HG03025 (cell line): ENCODE measurements around the gene PKNOX2.

Experiments
- ATAC-seq: cut with Tn5 transposase; IDR thresholded peaks from one replicate; pipeline ENCODE4 v1.9.1; 2021; ENCODE audit warnings: mild to moderate bottlenecking, moderate library complexity; ENCODE audit not compliant: unreplicated experiment, low FRiP score

PKNOX2 gene

GRCh38 chr11:125372911-125373310 lies 208.4 kb downstream of the PKNOX2 start:
- no peak for ATAC-seq

DNA sequence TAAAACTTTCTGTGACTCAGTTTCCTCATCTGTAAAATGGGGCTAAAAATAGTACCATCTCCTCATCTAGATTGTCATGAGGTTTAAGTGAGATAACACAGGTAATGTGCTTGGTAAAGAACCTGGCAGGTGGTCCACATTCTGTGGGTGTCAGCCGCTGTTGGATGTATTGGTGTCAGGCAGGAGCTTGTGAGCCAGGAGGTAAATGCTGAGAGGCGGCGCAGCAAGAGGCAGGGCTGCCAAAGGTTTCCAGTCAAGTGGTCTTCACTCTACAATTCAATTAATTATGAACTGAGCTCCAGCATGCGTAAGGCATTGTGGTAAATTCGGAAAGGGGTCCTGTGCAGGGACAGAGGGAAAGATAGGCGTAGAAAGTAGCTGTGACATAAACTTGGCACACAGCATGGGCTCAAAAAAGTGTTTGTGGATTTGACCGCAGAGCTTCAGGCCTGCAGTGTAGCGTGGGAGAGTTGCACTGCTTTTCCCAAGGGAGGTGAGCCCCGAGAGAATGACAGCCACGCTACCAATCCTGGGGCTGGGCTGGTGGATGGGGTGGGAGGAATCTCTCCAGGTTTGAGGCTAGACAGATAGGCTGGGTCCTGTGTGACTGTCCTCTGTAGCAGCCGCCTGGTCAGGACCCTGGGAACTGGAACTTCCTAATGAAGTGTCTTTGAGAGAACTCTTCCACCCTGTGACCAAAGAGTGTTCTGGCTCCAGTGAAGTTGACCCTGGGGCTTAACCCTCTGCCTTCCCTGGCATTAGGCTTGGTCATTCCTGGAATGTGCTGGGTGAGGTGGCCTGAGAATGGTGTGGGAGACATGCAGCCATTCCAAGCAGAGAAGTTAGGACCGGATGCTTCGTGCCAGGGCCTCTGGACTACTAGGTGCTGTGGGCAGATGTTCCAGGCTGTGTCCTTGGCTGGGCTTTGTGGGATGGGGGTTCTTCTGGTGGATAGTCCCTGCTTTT lies 209.2 kb downstream of the PKNOX2 start:
- no peak for ATAC-seq

DNA sequence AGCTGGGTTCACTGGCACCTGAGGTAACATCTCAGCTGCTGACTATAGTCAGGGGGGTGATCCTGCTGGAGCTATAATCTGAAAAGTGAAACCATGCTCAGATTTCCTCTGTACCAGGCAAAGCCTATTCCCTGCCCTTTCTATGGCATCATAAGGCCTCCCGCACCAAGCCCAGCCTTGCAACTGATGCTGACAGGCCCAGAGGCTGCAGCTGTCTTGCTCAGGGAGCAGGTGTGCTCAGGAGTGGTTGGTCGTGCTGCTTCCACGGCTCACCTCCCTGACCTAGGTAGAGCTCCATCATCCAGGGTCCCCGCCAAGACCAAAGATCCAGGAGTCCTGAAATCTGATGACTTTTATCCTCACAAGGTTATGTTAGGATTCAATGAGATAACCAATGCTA lies 209.8 kb downstream of the PKNOX2 start:
- ATAC-seq: no peak

DNA sequence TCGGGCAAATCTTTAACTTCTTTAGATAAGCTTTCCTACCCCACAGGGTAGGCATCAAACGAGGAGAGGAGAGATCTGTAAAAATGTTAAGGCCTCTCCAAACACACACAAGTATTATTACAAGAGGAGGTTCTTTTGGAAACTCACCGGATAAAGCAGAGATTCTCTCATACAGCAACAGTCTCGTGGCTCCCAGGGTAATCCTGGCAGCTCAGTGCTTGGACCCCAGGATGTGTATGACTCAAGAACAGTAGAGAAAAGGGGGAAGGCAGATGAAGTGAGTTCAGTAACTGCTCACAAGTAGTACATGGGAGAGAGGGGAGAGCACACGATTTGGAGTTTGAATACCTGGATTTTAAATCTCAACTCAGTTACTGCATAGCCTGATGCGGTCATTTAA lies 210.6 kb downstream of the PKNOX2 start:
- ATAC-seq: no peak

- ATAC-seq: no peak
Observed at GRCh38 chr11:125376117-125376516, 211.6 kb downstream of the PKNOX2 start.

- no peak for ATAC-seq
Observed at GRCh38 chr11:125376856-125377255, 212.3 kb downstream of the PKNOX2 start.

GRCh38 chr11:125378083-125378482 lies 213.5 kb downstream of the PKNOX2 start:
- no peak for ATAC-seq

DNA sequence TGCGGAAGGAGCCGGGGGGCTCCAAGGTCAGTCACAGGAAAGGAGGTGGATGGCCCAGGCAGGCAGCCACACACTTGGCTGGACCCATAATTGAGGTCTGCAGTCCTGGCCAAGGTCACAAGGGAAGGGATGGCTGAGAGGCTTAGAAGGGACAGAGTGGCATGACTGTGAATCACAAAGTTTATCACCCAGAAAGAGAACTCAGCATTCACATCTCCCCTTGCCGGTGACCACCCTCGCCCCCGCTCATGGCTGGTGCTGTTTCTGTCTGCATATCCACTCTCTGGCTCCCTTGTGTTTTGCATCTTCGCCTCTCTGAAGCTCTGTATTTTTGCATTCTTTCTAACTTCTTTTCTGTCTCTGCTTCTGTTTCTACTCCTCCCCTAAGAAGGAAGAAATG lies 214.0 kb downstream of the PKNOX2 start:
- no peak for ATAC-seq

DNA sequence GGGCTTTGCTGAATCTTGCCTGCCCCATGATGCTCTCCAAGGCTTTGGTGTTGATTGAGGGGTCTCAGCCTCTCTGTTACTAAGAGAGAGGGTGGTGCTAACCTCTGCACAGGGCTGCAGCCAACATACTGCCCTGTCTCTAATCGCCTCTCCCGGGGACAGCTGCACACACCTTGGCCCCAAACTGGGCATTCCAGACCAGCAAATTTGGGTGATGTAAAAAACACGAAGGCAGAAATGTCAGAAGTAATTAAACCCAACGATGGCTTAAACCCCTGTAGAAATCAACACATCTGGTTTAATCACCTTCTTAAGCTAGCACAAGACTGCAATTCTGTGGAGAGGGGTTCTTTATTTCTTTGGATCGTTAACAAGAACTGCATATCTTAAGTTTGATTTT lies 215.0 kb downstream of the PKNOX2 start:
- ATAC-seq: no peak

GRCh38 chr11:125379981-125380380 lies 215.4 kb downstream of the PKNOX2 start:
- no peak for ATAC-seq

DNA sequence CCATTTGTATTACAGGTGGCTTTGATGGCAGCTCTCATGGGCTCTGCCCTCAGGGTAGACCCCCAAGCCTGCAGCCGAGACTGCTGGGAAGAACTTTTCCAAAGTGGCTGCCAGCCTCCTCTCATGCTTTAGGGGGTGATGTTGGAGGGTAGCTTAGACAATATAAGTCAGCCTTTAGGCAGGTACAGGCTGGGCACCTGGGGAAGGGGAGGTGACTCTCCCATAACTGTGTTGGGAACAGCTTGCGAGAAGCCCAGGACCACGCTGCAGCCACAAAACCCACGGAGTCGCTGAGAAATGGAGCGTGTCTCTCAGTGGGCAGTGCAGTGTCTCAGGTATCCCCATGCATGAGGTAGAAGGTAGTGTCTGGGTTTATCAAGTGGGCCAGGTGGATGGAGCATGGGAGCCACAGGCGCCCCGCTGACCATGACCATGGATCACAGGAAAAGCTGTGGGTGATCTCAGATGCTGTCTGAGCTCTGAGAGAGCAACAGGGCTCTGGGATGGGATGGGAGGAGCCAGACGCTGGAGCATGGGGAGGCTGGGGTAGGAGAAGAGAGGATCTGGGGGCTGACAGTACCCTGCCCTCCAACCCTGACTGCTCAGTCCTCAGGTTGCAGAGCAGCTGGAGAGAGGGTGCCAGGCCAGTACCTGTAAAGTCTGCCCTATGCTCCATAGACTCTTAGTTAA lies 216.3 kb downstream of the PKNOX2 start:
- ATAC-seq: no peak

GRCh38 chr11:125381499-125382044 lies 217.0 kb downstream of the PKNOX2 start:
- ATAC-seq: no peak

GRCh38 chr11:125382314-125382791 lies 217.8 kb downstream of the PKNOX2 start:
- no peak for ATAC-seq

- no peak for ATAC-seq
Observed at GRCh38 chr11:125382822-125383221, 218.3 kb downstream of the PKNOX2 start.

- ATAC-seq: no peak
Observed at GRCh38 chr11:125384825-125385224, 220.3 kb downstream of the PKNOX2 start.

GRCh38 chr11:125387901-125388300 lies 223.3 kb downstream of the PKNOX2 start:
- no peak for ATAC-seq

DNA sequence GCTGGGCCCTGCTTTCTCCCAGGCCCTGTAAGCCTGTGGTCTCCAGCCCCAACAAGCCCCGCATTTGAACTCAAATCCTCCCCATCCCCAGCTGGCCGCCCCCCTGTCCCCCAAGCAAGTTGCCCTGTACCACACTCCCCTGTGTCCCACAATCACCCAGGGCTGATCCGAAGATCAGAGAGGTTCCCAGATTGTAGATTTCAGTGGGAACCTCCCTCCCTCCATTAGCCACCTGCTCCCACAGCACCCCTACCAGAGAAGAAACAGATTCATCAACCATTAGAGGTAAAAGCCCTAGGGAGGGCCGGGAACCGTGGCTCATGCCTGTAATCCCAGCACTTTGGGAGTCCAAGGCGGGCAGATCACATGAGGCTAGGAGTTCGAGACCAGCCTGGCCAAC lies 224.1 kb downstream of the PKNOX2 start:
- no peak for ATAC-seq

GRCh38 chr11:125389339-125390166 lies 225.0 kb downstream of the PKNOX2 start:
- ATAC-seq: no peak

DNA sequence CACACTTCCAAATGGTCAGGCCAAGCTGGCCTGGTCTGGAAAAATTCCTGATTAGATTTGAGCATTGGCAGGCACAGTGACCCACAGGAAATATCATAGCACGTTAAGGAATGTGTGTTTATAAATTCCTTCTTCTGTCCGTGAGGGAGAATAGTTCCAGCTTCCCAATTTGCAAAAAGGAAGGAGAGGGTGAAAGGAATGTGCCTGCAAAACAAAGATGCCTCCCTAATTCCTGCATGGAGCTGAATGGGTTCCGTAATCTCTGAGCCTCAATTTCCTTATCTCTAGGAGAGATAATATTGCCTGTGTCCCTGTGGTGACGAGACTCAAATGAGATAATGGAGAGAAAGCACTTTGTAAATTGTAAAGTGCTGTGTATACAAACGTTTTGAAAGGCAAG lies 226.4 kb downstream of the PKNOX2 start:
- ATAC-seq: no peak

- ATAC-seq: no peak
Observed at GRCh38 chr11:125393331-125393730, 228.8 kb downstream of the PKNOX2 start.
